GM10266 (cell line): ENCODE results near the gene GPER1.
A peak's percentile ranks its signal among the peaks of the same experiment; 100 is the strongest.
"Not testable (repeated sequence)": the region's sequence is repeated elsewhere in the genome, so short reads cannot be mapped to it uniquely, and the experiment has no call there.

Source experiments
- DNase-seq: peaks from one replicate; pipeline ENCODE4 v3.0.0; 2012; ENCODE audit errors: extremely low spot score
- CTCF ChIP-seq: IDR thresholded peaks from 2 replicates; pipeline ENCODE4 v1.5.1; 2012; ENCODE audit warnings: mild to moderate bottlenecking, low read depth; ENCODE audit not compliant: control insufficient read depth, insufficient read depth; ENCODE audit errors: missing control alignments

The GPER1 gene

GRCh38 chr7:1065585-1066241, 22.2 kb upstream of the GPER1 start:
- TF ChIP-seq CTCF: peak; percentile 98
- peak; percentile 96 for DNase-seq

- no peak for TF ChIP-seq CTCF
- DNase-seq: no peak
Observed at GRCh38 chr7:1066242-1066588, 21.7 kb upstream of the GPER1 start.

GRCh38 chr7:1068013-1068412, 19.9 kb upstream of the GPER1 start:
- DNase-seq: no peak
- TF ChIP-seq CTCF: no peak

- TF ChIP-seq CTCF: no peak
- DNase-seq: no peak
Observed at GRCh38 chr7:1068619-1069018, 19.3 kb upstream of the GPER1 start.

- no peak for DNase-seq
- TF ChIP-seq CTCF: no peak
Observed at GRCh38 chr7:1070544-1071011, 17.3 kb upstream of the GPER1 start.

GRCh38 chr7:1071731-1072254, 16.1 kb upstream of the GPER1 start:
- TF ChIP-seq CTCF: no peak
- DNase-seq: no peak

GRCh38 chr7:1073142-1073977, 14.6 kb upstream of the GPER1 start:
- no peak for TF ChIP-seq CTCF
- DNase-seq: no peak

- not testable (repeated sequence) for DNase-seq
Observed at GRCh38 chr7:1074018-1074417, 13.9 kb upstream of the GPER1 start.
